Medulla oblongata (tissue), 1 donor: ENCODE data around the gene EHBP1L1.

Source experiments
- DNase-seq: peaks from one replicate; pipeline ENCODE4 v3.0.0-alpha.2; 2015; ENCODE audit errors: extremely low spot score

EHBP1L1 gene

GRCh38 chr11:65546217-65546958 is 29.5 kb upstream of the EHBP1L1 start:
- DNase-seq = peak; percentile 46

DNA sequence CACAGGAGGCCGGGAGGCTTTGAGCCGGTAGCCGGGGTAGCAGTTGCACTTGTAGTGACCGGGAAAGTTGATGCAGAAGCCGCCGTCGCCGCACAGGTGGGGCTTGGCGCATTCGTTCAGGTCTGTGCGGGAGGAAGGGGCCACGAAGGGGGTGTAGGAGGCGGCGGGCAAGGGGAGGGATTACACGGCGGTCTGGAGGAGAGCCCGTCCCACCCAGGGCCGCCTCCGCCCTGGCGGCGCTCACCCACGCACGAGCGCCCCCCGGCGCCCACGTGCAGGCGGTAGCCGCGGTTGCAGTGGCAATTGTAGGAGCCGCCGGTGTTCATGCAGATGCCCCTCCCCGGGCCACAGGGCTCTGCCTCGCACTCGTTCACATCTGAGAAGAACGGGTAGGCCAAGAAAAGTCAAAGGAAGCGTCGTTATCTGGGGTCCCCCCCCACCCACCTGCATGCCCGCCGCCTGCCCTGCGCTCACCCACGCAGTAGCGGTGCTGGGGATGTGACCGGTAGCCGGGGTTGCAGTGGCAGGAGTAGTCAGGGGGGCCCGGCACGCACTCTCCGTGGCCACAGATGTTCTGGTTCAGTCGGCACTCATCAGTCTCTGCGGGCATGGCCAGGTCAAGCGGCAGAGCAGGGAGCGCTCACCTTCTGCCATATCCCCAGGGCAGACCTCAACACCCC is 28.3 kb upstream of the EHBP1L1 start:
- no peak for DNase-seq

DNA sequence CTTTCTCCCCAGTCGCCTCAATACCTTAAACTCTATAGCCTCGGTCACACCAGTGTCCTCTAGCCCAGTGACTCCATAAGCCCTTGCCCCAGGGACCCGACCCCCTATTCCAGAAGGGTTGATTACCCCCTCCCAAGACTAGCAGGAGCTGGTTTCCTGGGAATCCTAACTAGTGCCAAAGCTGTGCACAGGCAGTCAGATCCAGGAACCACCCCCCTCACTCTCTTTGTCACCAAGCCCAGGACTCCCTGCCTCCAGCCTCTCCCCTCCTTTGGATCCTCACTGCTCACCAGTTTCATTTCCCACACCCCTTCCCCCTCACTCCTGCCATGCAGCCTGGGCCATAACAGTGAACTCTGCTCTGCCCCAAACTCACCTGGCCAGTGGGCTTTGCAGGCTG is 27.5 kb upstream of the EHBP1L1 start:
- peak; percentile 61 for DNase-seq

DNA sequence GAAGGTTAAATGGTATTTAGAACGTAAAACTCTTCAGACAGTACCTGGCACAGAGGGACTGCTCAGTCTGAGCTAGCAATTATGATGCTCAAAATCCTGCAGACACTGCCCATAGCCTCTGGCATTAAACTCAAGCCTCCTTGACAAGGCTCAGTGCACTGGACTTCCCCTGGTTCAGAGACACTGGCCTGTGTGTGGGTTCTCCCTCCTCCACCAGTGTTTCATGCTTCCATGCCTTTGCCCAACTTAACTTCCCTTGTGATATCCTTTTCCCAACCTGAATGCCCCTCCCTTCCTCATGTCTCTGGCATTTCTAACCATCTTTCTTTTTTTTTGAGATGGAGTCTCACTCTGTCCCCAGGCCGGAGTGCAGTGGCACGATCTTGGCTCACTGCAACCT is 26.8 kb upstream of the EHBP1L1 start:
- no peak for DNase-seq

- DNase-seq = no peak
Measured at GRCh38 chr11:65551572-65552387, 24.1 kb upstream of the EHBP1L1 start.

DNA sequence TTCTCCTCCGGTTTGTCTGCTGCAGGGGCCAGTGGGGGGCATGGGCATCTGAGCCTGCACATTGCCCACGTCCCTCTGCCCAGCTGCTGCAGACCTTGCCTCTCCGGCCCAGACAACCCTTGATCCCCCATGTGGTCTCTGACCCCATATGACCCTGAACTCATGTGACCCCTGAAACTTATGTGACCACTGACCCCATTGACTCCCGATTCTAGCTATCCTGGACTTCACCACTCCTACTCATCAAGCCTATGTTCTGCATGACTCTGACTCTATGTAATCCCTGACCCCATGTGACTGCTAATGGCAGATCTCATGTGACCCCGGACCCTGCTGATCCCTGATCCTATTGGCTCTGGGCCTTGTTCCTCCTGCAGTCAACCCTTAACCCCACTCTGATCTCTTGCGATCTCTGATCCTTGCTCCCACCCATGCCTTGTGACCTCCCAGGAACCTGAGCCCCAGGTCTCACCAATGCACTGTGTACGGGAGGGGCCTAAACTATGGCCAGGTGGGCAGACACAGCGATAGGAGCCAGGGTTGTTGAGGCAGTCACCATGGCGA is 23.4 kb upstream of the EHBP1L1 start:
- DNase-seq = no peak

DNA sequence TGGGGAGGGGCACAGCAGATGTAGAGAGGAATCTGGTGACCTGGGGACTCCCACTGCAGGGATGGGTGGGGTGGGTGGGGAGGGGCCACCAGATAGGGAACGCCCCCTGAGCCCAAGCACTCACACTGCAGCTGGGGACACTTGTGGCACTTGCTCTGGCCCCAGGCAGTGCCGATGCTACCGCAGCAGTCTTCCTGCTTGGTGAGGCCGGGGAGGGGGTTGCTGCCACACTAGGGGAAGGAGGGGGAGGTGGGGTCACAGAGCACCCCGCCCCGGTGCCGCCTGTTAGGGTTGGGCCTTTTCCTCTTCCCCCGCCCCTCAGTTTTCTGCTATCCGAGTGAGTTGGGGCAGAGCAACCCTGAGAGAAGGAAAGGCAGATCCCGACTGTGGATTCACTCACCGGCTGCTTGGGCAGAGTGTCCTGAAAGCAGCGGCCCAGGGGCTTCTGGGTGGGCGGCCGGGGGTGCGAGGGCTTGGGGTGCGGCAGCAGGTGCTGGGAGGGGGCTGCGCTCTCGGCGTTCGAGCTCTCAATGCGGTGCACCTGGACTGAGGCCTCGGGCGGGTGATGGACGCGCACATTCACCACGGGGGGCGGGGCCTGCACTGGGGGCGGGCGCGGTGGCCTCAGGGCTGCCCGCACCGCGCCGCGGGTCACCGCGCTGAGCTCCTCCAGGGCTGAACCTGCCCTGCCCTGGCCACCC is 22.4 kb upstream of the EHBP1L1 start:
- DNase-seq = no peak

- DNase-seq = no peak
Measured at GRCh38 chr11:65554057-65554818, 21.6 kb upstream of the EHBP1L1 start.

DNA sequence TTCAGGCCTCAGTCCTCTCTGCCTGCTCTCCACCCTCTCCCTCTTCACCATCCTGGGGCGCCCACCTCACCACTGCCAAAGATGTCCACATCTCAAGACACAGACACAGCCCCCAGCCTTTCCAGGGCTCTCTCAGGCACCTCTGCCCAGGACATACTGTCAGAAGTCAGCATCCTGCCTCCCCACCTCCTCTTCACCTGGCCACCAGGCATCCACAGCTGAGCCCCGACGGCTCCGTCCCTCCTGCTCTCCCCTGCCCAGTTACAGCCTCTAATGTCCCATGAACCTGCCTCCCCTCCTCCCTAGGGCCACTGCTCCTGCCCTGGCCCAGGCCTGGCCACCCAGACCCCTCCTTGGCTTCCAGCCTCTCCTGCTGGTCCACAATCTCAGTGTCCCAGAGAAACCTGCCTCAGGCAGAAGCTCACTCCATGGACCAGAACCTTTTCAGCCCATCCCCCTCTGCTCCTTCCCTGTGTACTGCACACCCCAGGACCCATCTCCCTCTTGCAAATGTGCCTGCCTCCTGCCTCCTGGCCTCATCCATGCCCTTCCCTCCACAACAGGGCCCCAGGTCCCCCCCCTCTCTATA is 20.9 kb upstream of the EHBP1L1 start:
- no peak for DNase-seq

- DNase-seq = no peak
Measured at GRCh38 chr11:65555693-65556231, 20.1 kb upstream of the EHBP1L1 start.

DNA sequence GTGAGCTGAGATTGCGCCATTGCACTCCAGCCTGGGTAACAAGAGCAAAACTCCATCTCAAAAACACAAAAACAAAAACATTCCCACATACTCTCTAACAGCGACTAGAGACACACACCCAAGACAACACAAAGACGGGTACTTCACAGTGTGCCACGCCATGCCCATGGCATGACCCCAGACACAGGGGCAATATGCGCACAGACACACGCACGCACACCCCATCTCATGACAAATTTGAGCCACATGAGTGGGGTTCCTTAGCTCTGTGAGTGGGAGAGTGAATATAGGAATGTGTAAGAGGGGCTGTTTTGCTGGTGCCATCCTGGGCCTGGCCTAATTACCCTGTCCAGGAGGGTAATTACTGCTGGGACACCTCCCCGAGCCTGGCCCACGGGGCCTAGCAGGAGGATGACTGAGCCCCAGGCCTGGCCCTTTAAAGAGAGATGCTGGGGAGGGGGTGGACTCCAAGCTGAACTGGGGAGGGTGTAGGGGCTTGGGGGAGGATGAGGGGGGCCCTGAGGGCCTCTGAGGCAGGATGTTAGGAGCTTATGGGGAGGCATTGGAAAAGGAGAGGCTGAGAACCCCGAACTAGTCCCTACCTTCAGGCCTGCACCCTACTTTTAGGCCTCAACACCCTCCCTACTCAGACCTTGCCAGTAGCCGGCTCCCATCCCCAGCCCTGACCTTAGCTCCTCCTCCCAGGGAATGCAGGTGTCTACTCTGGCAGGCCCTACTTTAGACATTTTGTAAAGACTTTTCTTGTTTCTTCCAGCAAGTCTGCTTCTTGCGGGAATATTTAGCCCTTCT is 19.2 kb upstream of the EHBP1L1 start:
- DNase-seq = no peak

GRCh38 chr11:65557280-65558001 is 18.4 kb upstream of the EHBP1L1 start:
- no peak for DNase-seq

- DNase-seq = peak; percentile 92
Measured at GRCh38 chr11:65558002-65558929, 17.6 kb upstream of the EHBP1L1 start, which contains the start of gene LTBP3. TSS of gene LTBP3 (minus strand) at chr11:65558359. CDS start at chr11:65557959, 400 bp downstream.

GRCh38 chr11:65558930-65559509 is 16.8 kb upstream of the EHBP1L1 start:
- peak; percentile 79 for DNase-seq

- no peak for DNase-seq
Measured at GRCh38 chr11:65559535-65559934, 16.3 kb upstream of the EHBP1L1 start.

DNA sequence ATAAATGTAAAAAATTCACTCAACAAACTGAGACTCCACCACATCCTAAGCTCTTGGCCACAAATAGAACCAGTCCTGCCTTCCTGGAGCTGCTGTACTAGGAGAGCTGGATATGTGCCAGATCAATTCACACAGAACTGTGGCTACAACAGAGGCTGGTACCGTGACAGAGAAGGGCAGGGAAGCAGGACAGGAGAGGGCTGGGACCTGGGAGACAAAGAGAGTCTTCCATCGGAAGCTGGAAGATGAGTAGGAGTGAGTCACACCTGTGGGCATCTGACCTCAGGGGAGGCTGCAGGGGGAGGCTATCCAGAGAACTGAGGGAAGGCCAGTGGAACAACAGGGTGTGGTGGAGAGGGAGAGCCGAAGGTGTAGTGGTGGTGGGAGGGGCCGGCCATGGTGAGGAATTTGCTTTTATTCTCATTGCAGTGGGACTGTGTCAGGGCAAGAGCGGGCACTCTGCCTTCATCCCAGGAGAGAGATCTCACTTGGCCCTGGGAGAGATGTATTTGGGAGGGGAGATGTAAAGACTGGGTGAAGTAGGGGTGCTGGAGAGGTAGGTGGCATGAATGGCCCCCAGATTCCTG is 15.8 kb upstream of the EHBP1L1 start:
- DNase-seq = peak; percentile 59
